NCI-H2029 treated with DMSO at 0.1 percent for 48 hours (cell line): ENCODE data around the gene DNASE2B.

Experiments
- DNase-seq: peaks from one replicate; lab custom pipeline; 2025; lab: John Stamatoyannopoulos, UW

Gene DNASE2B

GRCh38 chr1:84374991-84375696, 23.1 kb upstream of the DNASE2B start:
- DNase-seq = no peak

- DNase-seq = no peak
These were observed 22.0 kb upstream of the DNASE2B start for GRCh38 chr1:84376000-84376910.

GRCh38 chr1:84377480-84378095, 20.7 kb upstream of the DNASE2B start:
- DNase-seq = no peak

- DNase-seq = no peak
These were observed 19.0 kb upstream of the DNASE2B start for GRCh38 chr1:84379138-84379916.

GRCh38 chr1:84379917-84380180, 18.4 kb upstream of the DNASE2B start:
- DNase-seq = no peak

- DNase-seq = no peak
These were observed 16.2 kb upstream of the DNASE2B start for GRCh38 chr1:84382127-84382526.

GRCh38 chr1:84385347-84385746, 12.9 kb upstream of the DNASE2B start:
- DNase-seq = no peak

GRCh38 chr1:84386716-84387479, 11.4 kb upstream of the DNASE2B start:
- no peak for DNase-seq

- no peak for DNase-seq
These were observed 10.7 kb upstream of the DNASE2B start for GRCh38 chr1:84387480-84388163.

- no peak for DNase-seq
These were observed 8.1 kb upstream of the DNASE2B start for GRCh38 chr1:84390226-84390625.

GRCh38 chr1:84401156-84401555, 2.9 kb downstream of the DNASE2B start:
- DNase-seq = no peak

GRCh38 chr1:84402060-84402459, 3.8 kb downstream of the DNASE2B start:
- DNase-seq = no peak

GRCh38 chr1:84402501-84402900, 4.2 kb downstream of the DNASE2B start:
- DNase-seq = no peak

GRCh38 chr1:84403347-84403746, 5.1 kb downstream of the DNASE2B start:
- no peak for DNase-seq

- DNase-seq = no peak
These were observed 8.1 kb downstream of the DNASE2B start for GRCh38 chr1:84406346-84406861.

- no peak for DNase-seq
These were observed 9.2 kb downstream of the DNASE2B start for GRCh38 chr1:84407524-84407923.

- DNase-seq = no peak
These were observed 9.7 kb downstream of the DNASE2B start for GRCh38 chr1:84407958-84408422.

- no peak for DNase-seq
These were observed 11.6 kb downstream of the DNASE2B start for GRCh38 chr1:84409888-84410287.

GRCh38 chr1:84410328-84411095, 12.2 kb downstream of the DNASE2B start:
- no peak for DNase-seq
